PFSK-1 (cell line): Measurements from ENCODE around the gene TSGA10.

Source experiments
- FOXP2 ChIP-seq: optimal IDR thresholded peaks from 2 replicates; pipeline ENCODE3; 2011; ENCODE audit warnings: borderline replicate concordance, control low read depth, inconsistent platforms; ENCODE audit not compliant: insufficient read depth; ENCODE audit errors: extremely low read length, extremely low read depth
- POLR2AphosphoS5 ChIP-seq: IDR thresholded peaks from 2 replicates; pipeline ENCODE4 v1.6.1; 2012; ENCODE audit warnings: low read depth, mild to moderate bottlenecking, control low read depth, low read length, moderate library complexity
- REST ChIP-seq, 2 experiments: IDR thresholded peaks; 2 replicates each; pipeline versions ENCODE4 v1.6.1 to v1.8.0; 2011 to 2012; ENCODE audit warnings: low read depth in 2 of 2, low read length in 2 of 2, control low read depth in 1 of 2, inconsistent platforms in 1 of 2, mild to moderate bottlenecking in 1 of 2, moderate library complexity in 1 of 2; ENCODE audit not compliant: insufficient read depth in 1 of 2
- SIN3A ChIP-seq: IDR thresholded peaks from 2 replicates; pipeline ENCODE4 v1.6.1; 2012; ENCODE audit warnings: mild to moderate bottlenecking, low read length, moderate library complexity, borderline replicate concordance; ENCODE audit not compliant: insufficient read depth
- TAF1 ChIP-seq: IDR thresholded peaks from 2 replicates; pipeline ENCODE4 v1.6.1; 2012; ENCODE audit warnings: low read length, control low read depth, borderline replicate concordance; ENCODE audit not compliant: insufficient read depth

Gene TSGA10

GRCh38 chr2:99198103-99198841 lies 43.5 kb upstream of the TSGA10 start:
- TF ChIP-seq POLR2AphosphoS5, result no peak

GRCh38 chr2:99190548-99190947 lies 35.8 kb upstream of the TSGA10 start:
- TF ChIP-seq REST (IDR thresholded peaks at IDR 0.05; ENCODE audit: insufficient read depth in 1 of 2, low read depth in 2 of 2, low read length in 2 of 2) (no peak), SIN3A (no peak), FOXP2 (no peak), TAF1 (no peak), POLR2AphosphoS5 (no peak)

GRCh38 chr2:99188357-99188756 lies 33.6 kb upstream of the TSGA10 start:
- TF ChIP-seq SIN3A (no peak), POLR2AphosphoS5 (no peak)

- TF ChIP-seq POLR2AphosphoS5 (no peak), REST (IDR thresholded peaks at IDR 0.05; ENCODE audit: insufficient read depth in 1 of 2, low read depth in 2 of 2, low read length in 2 of 2) (no peak), FOXP2 (no peak), SIN3A (no peak), TAF1 (no peak)
Observed at GRCh38 chr2:99187011-99187410, 32.3 kb upstream of the TSGA10 start.

GRCh38 chr2:99184811-99185210 lies 30.1 kb upstream of the TSGA10 start:
- no peak for TF ChIP-seq TAF1

GRCh38 chr2:99183025-99183424 lies 28.3 kb upstream of the TSGA10 start:
- TF ChIP-seq TAF1, result no peak
- TF ChIP-seq REST (IDR thresholded peaks at IDR 0.05; ENCODE audit: insufficient read depth in 1 of 2, low read depth in 2 of 2, low read length in 2 of 2), result no peak

GRCh38 chr2:99181624-99182000 lies 26.9 kb upstream of the TSGA10 start:
- no peak for TF ChIP-seq POLR2AphosphoS5
- TF ChIP-seq SIN3A, result no peak
- TF ChIP-seq TAF1, result no peak
- TF ChIP-seq REST (IDR thresholded peaks at IDR 0.05; ENCODE audit: insufficient read depth in 1 of 2, low read depth in 2 of 2, low read length in 2 of 2), result no peak
- TF ChIP-seq FOXP2, result no peak
